Hindlimb muscle (tissue), 1 donor: ENCODE data around the gene IL9. TPM values are rescaled to one million over a fixed set of nuclear protein-coding genes. Genes with fewer than 3 reads are reported as not detected.

Experiments
- DNase-seq: peaks from one replicate; pipeline ENCODE4 v3.0.0-alpha.2; 2013
- polyA plus RNA-seq: library from polyadenylated mRNA; unstranded; fragments of 120-200 nt; gene quantifications from one replicate; pipeline ENCODE4 v1.2.1, GENCODE V29; 2013; ENCODE audit not compliant: insufficient read length

Gene IL9
- polyA plus RNA-seq, 1 donor = not detected

GRCh38 chr5:135891268-135891667, 4.4 kb downstream of the IL9 start:
- no peak for DNase-seq

- no peak for DNase-seq
Measured at GRCh38 chr5:135890867-135891266, 4.8 kb downstream of the IL9 start.

GRCh38 chr5:135890296-135890695, 5.3 kb downstream of the IL9 start:
- DNase-seq = no peak

GRCh38 chr5:135887881-135888614, 7.6 kb downstream of the IL9 start:
- DNase-seq = no peak

GRCh38 chr5:135887447-135887864, 8.2 kb downstream of the IL9 start:
- DNase-seq = peak; percentile 52

- no peak for DNase-seq
Measured at GRCh38 chr5:135886136-135886535, 9.5 kb downstream of the IL9 start.

- no peak for DNase-seq
Measured at GRCh38 chr5:135885031-135885430, 10.6 kb downstream of the IL9 start.

GRCh38 chr5:135883441-135883840, 12.2 kb downstream of the IL9 start:
- no peak for DNase-seq

- no peak for DNase-seq
Measured at GRCh38 chr5:135883026-135883425, 12.6 kb downstream of the IL9 start.

GRCh38 chr5:135881819-135882218, 13.8 kb downstream of the IL9 start:
- DNase-seq = no peak

- DNase-seq = no peak
Measured at GRCh38 chr5:135881244-135881643, 14.4 kb downstream of the IL9 start.

GRCh38 chr5:135880801-135881200, 14.8 kb downstream of the IL9 start:
- DNase-seq = no peak

GRCh38 chr5:135880278-135880677, 15.4 kb downstream of the IL9 start:
- DNase-seq = no peak

GRCh38 chr5:135879591-135879990, 16.1 kb downstream of the IL9 start:
- DNase-seq = no peak

GRCh38 chr5:135878156-135878620, 17.5 kb downstream of the IL9 start:
- DNase-seq = no peak

- no peak for DNase-seq
Measured at GRCh38 chr5:135877570-135878155, 18.0 kb downstream of the IL9 start.

GRCh38 chr5:135876146-135876545, 19.5 kb downstream of the IL9 start:
- DNase-seq = no peak

- DNase-seq = no peak
Measured at GRCh38 chr5:135875567-135875966, 20.1 kb downstream of the IL9 start.

GRCh38 chr5:135874461-135874860, 21.2 kb downstream of the IL9 start:
- DNase-seq = no peak

GRCh38 chr5:135873831-135874230, 21.8 kb downstream of the IL9 start:
- DNase-seq = no peak

- DNase-seq = no peak
Measured at GRCh38 chr5:135871268-135871915, 24.2 kb downstream of the IL9 start.

GRCh38 chr5:135869935-135870334, 25.7 kb downstream of the IL9 start:
- DNase-seq = no peak

GRCh38 chr5:135869276-135869675, 26.4 kb downstream of the IL9 start:
- DNase-seq = no peak

- DNase-seq = no peak
Measured at GRCh38 chr5:135868681-135869080, 27.0 kb downstream of the IL9 start.
